ENCODE data around the gene SLC35E2B.

- TF ChIP-seq EP300 (IDR thresholded peaks at IDR 0.05), result no peak
- TF ChIP-seq POLR2A (IDR thresholded peaks at IDR 0.05), result no peak
- TF ChIP-seq POLR2AphosphoS5 (IDR thresholded peaks at IDR 0.05), result no peak
Measured at GRCh38 chr1:1677718-1678580, 14.6 kb downstream of the SLC35E2B start.

Data from upper lobe of left lung (tissue), 4 donors.